ENCODE data around the gene NACC2. TPM values are rescaled to one million over a fixed set of nuclear protein-coding genes. Genes with fewer than 3 reads are reported as not detected.
A peak's percentile ranks its signal among the peaks of the same experiment; 100 is the strongest.

NACC2 gene
- total RNA-seq, 1 donor: 11.8 TPM

DNA sequence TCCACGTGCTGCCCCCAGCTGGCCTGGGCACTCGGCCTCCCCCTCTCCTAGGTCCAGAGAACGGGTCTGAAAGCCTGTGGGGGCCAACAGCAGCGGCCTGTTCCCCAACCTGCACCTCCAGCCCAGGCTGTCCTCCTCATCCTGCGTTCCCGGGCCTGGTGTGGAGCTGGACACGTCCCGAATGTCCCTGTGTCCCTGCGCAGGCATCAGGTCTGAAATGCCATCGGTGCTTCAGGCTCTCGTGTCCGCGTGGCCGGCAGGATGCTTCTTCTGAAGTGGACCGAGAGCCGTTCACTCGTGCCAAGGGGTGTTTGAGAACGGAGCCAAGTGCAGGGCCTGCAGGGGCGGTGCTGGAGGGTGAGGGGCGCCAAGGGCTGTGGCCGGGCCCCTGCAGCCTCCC lies 109.2 kb downstream of the NACC2 start:
- no peak for DNase-seq (ENCODE audit: low read depth in 2 of 3, low spot score in 2 of 3)

DNA sequence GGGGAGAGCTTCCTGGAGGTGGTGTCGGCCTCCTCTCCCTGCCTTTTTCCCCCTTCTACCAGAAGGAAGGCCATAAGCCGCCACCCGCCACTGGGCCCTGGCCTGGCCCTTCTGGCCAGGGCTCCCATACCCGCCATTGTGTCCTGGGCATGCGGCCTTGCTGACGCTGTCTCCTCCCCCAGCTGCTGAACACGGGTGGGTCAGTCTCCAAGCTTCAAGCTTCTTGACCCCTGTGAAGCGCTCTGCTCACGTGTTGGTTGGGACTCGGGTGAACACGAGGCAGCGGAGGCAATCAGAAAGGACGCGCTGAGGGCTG lies 109.7 kb downstream of the NACC2 start:
- DNase-seq (ENCODE audit: low read depth in 2 of 3, low spot score in 2 of 3): no peak

- no peak for DNase-seq (ENCODE audit: low read depth in 2 of 3, low spot score in 2 of 3)
Observed at GRCh38 chr9:135984072-135984710, 110.9 kb downstream of the NACC2 start.

DNA sequence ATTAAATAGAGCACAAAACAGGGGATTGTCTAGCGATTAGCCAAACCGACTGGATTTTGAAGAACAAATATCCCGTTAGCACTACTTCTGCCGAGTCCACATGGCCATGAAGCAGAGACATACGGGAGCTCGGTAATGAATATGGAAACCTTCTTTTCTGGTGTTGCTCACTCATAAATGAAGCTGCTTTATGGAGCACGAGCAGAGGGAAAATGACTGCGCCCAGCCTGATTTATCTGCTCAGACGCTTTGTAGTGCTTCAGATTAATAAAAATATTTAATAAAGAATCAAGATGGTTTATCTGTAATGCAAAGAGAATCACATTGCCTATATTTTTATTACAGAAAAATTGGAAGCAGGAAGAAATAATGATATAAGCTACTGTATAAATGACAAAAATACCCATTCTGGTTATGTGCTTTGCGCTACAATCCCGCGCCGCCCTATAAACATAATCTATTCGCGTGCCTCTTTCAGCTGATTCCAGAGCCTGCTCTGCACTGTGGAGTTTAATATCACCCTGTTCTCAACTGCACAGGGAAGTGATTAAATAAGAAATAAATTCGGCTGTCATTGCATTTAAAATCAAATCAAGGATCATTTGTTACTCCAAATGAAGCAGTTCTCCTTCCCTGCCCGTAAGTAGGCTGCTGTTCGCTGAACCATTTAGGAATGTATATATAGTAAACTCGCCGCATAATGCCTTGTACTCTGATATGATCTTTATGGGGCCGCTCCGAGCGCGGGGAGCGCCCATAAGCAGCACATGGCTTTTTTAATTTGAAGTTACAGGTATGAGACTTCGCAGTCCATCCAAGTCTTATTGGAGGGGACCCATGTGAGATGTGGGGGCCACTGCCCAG lies 111.6 kb downstream of the NACC2 start:
- no peak for DNase-seq (ENCODE audit: low read depth in 2 of 3, low spot score in 2 of 3)

GRCh38 chr9:135982499-135983207 lies 112.4 kb downstream of the NACC2 start:
- no peak for DNase-seq (ENCODE audit: low read depth in 2 of 3, low spot score in 2 of 3)

GRCh38 chr9:135980926-135981630 lies 114.0 kb downstream of the NACC2 start:
- DNase-seq (ENCODE audit: low read depth in 2 of 3, low spot score in 2 of 3): no peak

DNA sequence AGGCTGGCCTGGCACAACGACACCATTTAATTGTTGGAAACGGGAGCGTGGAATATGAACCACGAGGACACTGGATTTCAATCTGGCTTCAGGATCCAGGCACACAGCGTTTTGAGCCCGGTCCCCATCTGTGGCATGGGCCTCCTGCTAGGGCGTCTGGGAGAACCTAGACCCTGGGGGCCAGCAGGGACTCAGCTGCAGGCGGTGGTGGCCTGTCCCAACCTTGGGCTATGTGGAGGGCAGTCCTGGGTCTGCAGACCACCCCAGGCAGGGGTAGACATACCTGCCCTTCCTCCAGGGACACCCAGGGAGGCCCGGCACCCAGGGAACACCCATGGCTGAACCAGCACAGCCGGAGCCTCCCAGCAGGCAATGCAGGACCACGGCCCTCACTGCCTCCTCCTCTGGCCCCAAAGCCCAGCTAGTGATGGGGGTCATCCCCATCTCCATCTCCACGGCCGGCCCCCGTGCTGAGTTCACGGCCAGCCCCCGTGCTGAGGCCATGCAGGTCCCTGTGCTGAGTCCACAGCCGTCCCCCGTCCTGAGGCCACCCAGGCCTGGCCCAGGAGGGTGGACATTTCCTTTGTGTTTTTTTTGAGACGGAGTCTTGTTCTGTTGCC lies 115.4 kb downstream of the NACC2 start:
- no peak for DNase-seq (ENCODE audit: low read depth in 2 of 3, low spot score in 2 of 3)

DNA sequence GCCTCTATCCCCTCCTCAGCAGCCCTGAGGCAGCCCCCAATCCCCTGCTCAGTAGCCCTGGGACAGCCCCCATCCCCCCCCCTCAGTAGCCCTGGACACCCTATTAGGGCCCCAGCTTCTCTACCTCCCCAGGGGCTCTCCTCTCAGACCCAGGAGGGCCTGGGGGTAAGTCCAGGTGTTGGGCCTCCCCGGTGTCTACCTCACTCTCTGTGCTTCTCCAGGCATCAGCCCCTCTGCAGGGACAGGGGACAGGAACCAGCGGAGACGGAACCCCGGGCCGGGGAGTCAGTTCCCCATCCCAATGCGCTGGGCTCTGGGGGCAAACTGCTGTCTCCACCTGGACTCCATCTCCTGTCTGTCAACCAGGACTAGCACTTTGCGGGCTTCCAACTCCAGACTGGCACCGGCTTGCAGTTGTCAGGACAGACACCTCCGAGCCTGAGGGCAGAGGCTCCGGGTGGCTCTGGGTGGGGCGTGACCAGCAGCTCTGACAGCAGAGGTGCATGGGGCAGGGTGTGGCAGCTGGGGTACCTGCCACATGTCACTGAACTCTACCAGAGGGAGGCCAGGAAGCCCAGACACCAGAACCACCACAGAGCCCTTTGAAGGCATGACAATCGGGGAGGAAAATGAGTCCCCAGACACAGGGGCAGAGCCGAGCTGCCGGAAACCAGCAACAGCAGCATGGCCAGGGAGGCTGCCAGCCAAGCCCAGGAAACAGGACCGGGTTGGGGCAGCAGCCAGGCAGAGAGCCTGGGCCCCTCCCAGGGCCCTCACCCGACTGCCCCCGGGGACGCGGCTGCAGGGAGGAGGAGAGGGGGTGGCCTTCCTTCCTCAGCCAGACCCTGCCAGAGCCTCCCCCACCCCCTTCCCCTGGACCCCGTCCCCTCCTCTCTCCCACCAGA lies 116.2 kb downstream of the NACC2 start:
- peak; percentile 34 to 75 (median 47) for DNase-seq (ENCODE audit: low read depth in 2 of 3, low spot score in 2 of 3)

DNA sequence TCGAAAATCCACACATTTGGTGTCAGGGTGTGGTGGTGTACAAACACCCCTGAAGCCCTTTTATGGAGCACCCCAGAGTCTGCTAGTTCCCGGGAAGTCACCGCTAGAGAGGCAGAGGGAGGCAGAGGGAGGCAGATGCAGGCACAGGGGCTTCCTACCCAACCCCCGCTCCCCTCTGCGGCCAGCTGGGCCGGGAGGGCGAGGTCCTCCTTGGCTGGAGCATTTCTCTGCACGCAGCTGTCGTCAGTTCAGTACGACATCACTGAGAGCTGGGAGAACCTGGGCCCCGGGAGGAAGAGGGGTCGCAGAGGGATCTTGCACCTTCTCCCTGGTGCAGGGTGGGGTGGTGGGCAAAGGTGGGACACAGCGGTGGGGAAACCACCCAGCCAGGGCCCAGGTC lies 118.1 kb downstream of the NACC2 start:
- DNase-seq (ENCODE audit: low read depth in 2 of 3, low spot score in 2 of 3): no peak

- no peak for DNase-seq (ENCODE audit: low read depth in 2 of 3, low spot score in 2 of 3)
Observed at GRCh38 chr9:135976531-135976930, 118.6 kb downstream of the NACC2 start.

DNA sequence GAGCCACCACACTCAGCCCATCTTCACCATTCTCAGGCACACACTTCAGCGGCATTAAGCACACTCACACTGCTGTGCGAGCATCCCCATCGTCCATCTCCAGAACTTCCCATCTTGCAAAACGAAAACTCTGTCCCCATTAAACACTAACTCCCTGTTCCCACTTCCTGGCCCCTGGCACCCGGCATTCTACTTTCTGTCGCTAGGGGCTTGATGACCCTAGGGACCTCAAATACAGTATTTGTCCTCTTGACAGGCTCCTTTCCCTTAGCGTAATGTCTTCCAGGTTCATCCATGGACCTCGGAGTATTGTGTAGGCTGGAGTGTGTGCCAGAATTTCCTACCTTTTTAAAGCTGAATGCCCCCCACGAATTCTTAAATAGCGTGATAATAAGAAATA lies 119.3 kb downstream of the NACC2 start:
- DNase-seq (ENCODE audit: low read depth in 2 of 3, low spot score in 2 of 3): no peak

- DNase-seq (ENCODE audit: low read depth in 2 of 3, low spot score in 2 of 3): no peak
Observed at GRCh38 chr9:135974220-135974573, 120.9 kb downstream of the NACC2 start.

DNA sequence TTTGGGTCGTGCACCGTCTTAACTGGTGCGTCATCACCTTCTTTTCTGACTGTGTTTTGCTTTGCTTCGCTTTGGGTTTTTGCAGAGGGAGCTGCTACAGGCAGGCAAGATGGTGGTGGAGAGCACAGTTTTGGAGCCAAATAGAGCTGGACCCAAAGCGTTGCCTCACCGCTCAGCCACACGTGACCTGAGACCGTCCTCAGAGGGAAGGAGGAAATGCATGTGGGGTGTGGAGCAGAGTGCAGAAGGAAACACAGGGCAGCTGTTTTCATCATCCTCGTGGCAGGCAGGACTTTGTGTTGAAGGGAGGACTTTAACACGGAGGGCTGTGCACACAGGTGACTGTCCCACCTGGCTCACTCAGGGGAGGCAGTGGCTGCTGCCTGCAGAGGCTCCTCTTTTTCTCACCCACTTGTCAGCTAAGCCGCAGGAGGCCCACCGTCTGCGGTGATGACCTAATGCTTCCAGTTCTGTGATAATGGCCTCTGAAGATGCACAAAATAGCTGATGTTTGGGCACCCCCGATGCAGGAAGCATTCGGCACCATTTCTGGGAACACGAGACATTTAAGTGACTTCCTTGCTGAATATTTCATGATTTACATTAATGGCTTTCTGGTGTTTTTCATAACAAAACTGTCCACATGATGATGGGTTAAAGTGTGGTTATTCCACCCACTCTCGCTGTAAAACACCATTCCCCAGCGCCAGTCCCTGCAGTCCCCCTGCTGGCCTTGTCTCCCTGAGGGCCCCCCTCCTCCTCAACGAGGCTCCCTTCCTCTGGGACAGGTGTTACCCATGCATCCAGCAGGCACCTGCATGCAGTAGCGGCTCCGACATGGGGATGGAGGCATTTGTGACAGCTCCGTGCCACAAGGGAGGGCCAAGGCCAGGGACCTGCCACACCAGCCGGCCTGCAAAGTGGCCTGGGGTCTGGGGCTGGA lies 121.5 kb downstream of the NACC2 start:
- peak in 1 of 3 donors; percentile 53 for DNase-seq (ENCODE audit: low read depth in 2 of 3, low spot score in 2 of 3)

- peak in 2 of 3 donors; percentile 39 to 47 for DNase-seq (ENCODE audit: low read depth in 2 of 3, low spot score in 2 of 3)
Observed at GRCh38 chr9:135971892-135972291, 123.2 kb downstream of the NACC2 start.

GRCh38 chr9:135971111-135971766 lies 123.8 kb downstream of the NACC2 start:
- no peak for DNase-seq (ENCODE audit: low read depth in 2 of 3, low spot score in 2 of 3)

- DNase-seq (ENCODE audit: low read depth in 2 of 3, low spot score in 2 of 3): no peak
Observed at GRCh38 chr9:135970128-135970815, 124.8 kb downstream of the NACC2 start.

- DNase-seq (ENCODE audit: low read depth in 2 of 3, low spot score in 2 of 3): peak in 2 of 3 donors; percentile 72 to 81
Observed at GRCh38 chr9:135969064-135969683, 125.9 kb downstream of the NACC2 start.

Measured in hematopoietic multipotent progenitor cell (in vitro differentiated cells).